Gastrocnemius medialis (tissue), 4 donors: ENCODE data around the gene UCK2.

Experiments
- CTCF ChIP-seq, 5 experiments: fragments of 450-650 bp in 3 of 5; fragments of 200-600 bp in 2 of 5; sonication (generic) in 2 of 5; IDR thresholded peaks in 4 of 5; conservative IDR thresholded peaks in 1 of 5; 1 replicate in 4 of 5; 2 replicates in 1 of 5; pipeline ENCODE4 v1.5.1; 2016 to 2019; ENCODE audit warnings: antibody characterized with exemption in 5 of 5, mild to moderate bottlenecking in 3 of 5, moderate library complexity in 3 of 5
- POLR2A ChIP-seq, 2 donors: fragments of 450-650 bp; IDR thresholded peaks; one replicate each; pipeline ENCODE4 v1.6.1; 2017; ENCODE audit warnings: antibody characterized with exemption in 2 of 2, mild to moderate bottlenecking in 2 of 2, moderate library complexity in 2 of 2

- TF ChIP-seq CTCF (IDR thresholded peaks at IDR 0.05 in 4 of 5, conservative IDR thresholded peaks at IDR 0.05 in 1 of 5), result no peak
- no peak for TF ChIP-seq POLR2A (IDR thresholded peaks at IDR 0.05)
These were observed 7.5 kb downstream of the UCK2 start for GRCh38 chr1:165834881-165835280.
